Thoracic aorta (tissue), 2 donors: ENCODE results near the gene MYLK. TPM values are rescaled to one million over a fixed set of nuclear protein-coding genes. Genes with fewer than 3 reads are reported as not detected.
"Not testable (repeated sequence)": the region's sequence is repeated elsewhere in the genome, so short reads cannot be mapped to it uniquely, and the experiment has no call there.

Source experiments
- ATAC-seq: fragments of 150-250 bp; one replicate; pipeline ENCODE4 v1.8.0; 2017; ENCODE audit warnings: low read depth; ENCODE audit not compliant: insufficient number of reproducible peaks, low FRiP score
- DNase-seq: peaks from one replicate; pipeline ENCODE4 v3.0.0-alpha.2; 2020; ENCODE audit warnings: low spot score
- H3K27ac ChIP-seq, 2 donors: fragments of 200-600 bp; sonication (generic); 1 replicate in 1 of 2; 2 replicates in 1 of 2; pipeline ENCODE4 v1.5.1; 2016; ENCODE audit warnings: mild to moderate bottlenecking in 2 of 2, moderate library complexity in 2 of 2
- H3K27me3 ChIP-seq: fragments of 200-600 bp; sonication (generic); replicated peaks from 2 replicates; pipeline ENCODE4 v1.6.0; 2016; ENCODE audit warnings: mild to moderate bottlenecking; ENCODE audit not compliant: insufficient read depth
- H3K36me3 ChIP-seq: fragments of 200-600 bp; sonication (generic); one replicate; pipeline ENCODE4 v1.5.1; 2016
- H3K4me1 ChIP-seq, 2 donors: fragments of 200-600 bp; sonication (generic); 1 replicate in 1 of 2; 2 replicates in 1 of 2; pipeline versions ENCODE4 v1.5.1 to v1.6.0; 2016; ENCODE audit warnings: low read depth in 2 of 2, mild to moderate bottlenecking in 1 of 2; ENCODE audit not compliant: control insufficient read depth in 1 of 2
- H3K4me3 ChIP-seq: fragments of 200-600 bp; sonication (generic); 2 replicates; pipeline ENCODE4 v1.5.1; 2016; ENCODE audit warnings: mild to moderate bottlenecking
- H3K9me3 ChIP-seq: fragments of 200-600 bp; sonication (generic); 2 replicates; pipeline ENCODE4 v1.5.1; 2016
- total RNA-seq, 2 donors: library from RNA; depleted of rRNA; stranded (reverse); fragments of >200 nt; gene quantifications; one replicate each; pipeline versions ENCODE4 v1.1.0 to v1.2.3, GENCODE V29; 2016
- TF ChIP-seq, protein P1 (sequence below): fragments of 200-600 bp; sonication (generic); IDR thresholded peaks from one replicate; pipeline ENCODE4 v1.5.1; 2019; ENCODE audit warnings: antibody characterized with exemption

MYLK gene
- total RNA-seq, 2 donors from 2014 or later, result 483 to 563 TPM

DNA sequence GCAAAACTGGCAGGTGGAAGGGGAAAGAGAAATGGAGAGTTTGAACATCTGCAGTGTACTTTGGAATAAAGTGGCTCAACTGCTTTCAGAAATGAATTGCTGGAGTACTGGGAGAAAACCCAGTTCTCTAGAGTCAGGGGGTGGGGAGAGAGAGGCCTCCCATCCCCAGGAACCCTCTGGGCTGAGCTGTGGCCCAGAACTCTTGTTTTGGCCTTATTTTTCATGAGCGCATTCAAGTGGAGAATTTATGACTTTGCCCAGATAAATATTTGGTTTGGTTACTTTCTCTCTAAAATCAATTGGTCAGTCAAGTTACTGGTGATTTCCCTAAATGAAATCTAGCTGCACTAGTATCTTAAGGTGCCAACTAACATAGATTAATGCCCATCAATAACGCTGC lies 270.6 kb downstream of the MYLK start:
- peaks cover 32 to 63% of the 10 kb centered on the region in 2 donors for H3K4me1 ChIP-seq
- no peak overlapping the region for H3K4me3 ChIP-seq
- peaks cover 38% of the 10 kb centered on the region for H3K36me3 ChIP-seq
- no peaks in the 10 kb centered on the region for H3K9me3 ChIP-seq
- ATAC-seq (no peak), DNase-seq (no peak)
- H3K27me3 ChIP-seq, result no peaks in the 10 kb centered on the region
- TF ChIP-seq, protein P1, sequence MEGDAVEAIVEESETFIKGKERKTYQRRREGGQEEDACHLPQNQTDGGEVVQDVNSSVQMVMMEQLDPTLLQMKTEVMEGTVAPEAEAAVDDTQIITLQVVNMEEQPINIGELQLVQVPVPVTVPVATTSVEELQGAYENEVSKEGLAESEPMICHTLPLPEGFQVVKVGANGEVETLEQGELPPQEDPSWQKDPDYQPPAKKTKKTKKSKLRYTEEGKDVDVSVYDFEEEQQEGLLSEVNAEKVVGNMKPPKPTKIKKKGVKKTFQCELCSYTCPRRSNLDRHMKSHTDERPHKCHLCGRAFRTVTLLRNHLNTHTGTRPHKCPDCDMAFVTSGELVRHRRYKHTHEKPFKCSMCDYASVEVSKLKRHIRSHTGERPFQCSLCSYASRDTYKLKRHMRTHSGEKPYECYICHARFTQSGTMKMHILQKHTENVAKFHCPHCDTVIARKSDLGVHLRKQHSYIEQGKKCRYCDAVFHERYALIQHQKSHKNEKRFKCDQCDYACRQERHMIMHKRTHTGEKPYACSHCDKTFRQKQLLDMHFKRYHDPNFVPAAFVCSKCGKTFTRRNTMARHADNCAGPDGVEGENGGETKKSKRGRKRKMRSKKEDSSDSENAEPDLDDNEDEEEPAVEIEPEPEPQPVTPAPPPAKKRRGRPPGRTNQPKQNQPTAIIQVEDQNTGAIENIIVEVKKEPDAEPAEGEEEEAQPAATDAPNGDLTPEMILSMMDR, result no peak
- no peak overlapping the region for H3K27ac ChIP-seq

GRCh38 chr3:123611674-123612073 lies 272.5 kb downstream of the MYLK start:
- not testable (repeated sequence) for H3K4me3 ChIP-seq, ATAC-seq, DNase-seq, H3K27ac ChIP-seq, H3K9me3 ChIP-seq, H3K27me3 ChIP-seq
- Histone ChIP-seq H3K4me1 (peaks cover 13 to 44% of the 10 kb centered on the region in 2 donors), H3K36me3 (peaks cover 24% of the 10 kb centered on the region)

DNA sequence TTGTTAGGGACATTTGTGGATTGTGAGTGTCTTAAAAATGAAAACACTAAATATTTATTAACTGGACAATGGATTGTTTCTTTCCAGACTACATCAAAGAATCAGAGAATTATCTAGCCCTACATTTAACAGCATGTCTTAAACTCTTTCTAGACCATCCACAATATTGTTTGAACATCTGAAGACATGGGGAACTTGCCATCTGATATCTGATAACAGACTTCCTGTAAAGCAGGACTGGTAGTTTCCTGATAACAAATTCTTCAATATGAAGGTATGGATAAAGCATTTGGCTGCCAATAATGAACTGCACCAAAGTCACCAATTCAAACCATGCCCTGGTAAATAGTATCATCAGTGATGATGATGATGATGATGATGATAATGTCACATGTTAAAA lies 273.1 kb downstream of the MYLK start:
- Histone ChIP-seq H3K27ac (no peak overlapping the region), H3K4me1 (peaks cover 13 to 41% of the 10 kb centered on the region in 2 donors), H3K4me3 (no peak overlapping the region), H3K9me3 (no peaks in the 10 kb centered on the region), H3K27me3 (no peaks in the 10 kb centered on the region), H3K36me3 (peaks cover 24% of the 10 kb centered on the region)
- DNase-seq, result no peak
- ATAC-seq, result no peak
- TF ChIP-seq, protein P1, result no peak

DNA sequence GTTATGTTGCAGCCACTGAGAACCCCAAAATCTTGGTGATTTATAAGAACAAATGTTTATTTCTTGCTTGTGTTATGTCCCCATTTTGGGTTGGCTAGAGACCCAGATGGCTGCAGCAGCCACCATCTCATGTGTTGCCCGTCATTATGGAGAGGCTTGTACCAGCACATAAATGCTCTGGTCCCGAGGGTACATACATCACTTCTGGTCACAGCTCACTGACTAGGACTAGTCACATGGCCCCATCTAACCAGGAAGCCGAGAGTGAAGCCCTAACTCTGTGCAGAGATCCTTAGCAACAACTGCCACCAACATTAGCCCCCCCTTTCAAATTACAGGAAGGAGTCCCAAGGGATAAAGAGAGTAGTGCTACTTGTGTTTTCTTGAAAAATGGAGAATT lies 273.8 kb downstream of the MYLK start:
- ATAC-seq (no peak), DNase-seq (no peak)

GRCh38 chr3:123609063-123609462 lies 275.1 kb downstream of the MYLK start:
- Histone ChIP-seq H3K4me1 (peaks cover 13 to 31% of the 10 kb centered on the region in 2 donors), H3K27me3 (no peaks in the 10 kb centered on the region), H3K9me3 (no peaks in the 10 kb centered on the region), H3K36me3 (peaks cover 13% of the 10 kb centered on the region), H3K4me3 (no peak overlapping the region), H3K27ac (no peak overlapping the region)
- ATAC-seq, result no peak
- TF ChIP-seq, protein P1, result no peak
- no peak for DNase-seq

More for the DNA sequence above, 273.8 kb downstream of the MYLK start:
- Histone ChIP-seq H3K27me3 (no peaks in the 10 kb centered on the region), H3K27ac (no peak overlapping the region), H3K36me3 (peaks cover 21% of the 10 kb centered on the region), H3K4me3 (no peak overlapping the region), H3K9me3 (no peaks in the 10 kb centered on the region), H3K4me1 (peaks cover 13 to 40% of the 10 kb centered on the region in 2 donors)
- TF ChIP-seq, protein P1, result no peak

GRCh38 chr3:123608263-123608937 lies 275.7 kb downstream of the MYLK start:
- Histone ChIP-seq H3K36me3 (peaks cover 13% of the 10 kb centered on the region), H3K27ac (no peak overlapping the region), H3K4me3 (no peak overlapping the region), H3K27me3 (no peaks in the 10 kb centered on the region), H3K4me1 (peaks cover 13 to 26% of the 10 kb centered on the region in 2 donors), H3K9me3 (no peaks in the 10 kb centered on the region)
- DNase-seq, result no peak
- no peak for ATAC-seq
- TF ChIP-seq, protein P1, result no peak
